Heart right ventricle (tissue), 16 donors: ENCODE results near the gene SUSD4. TPM values are rescaled to one million over a fixed set of nuclear protein-coding genes. Genes with fewer than 3 reads are reported as not detected.

Source experiments
- ATAC-seq, 8 donors: fragments of 200-7000 bp; cut with Tn5 transposase; one replicate each; pipeline ENCODE4 v1.9.1; 2020; ENCODE audit warnings: mild to moderate bottlenecking in 8 of 8, moderate library complexity in 8 of 8, moderate number of reproducible peaks in 1 of 8
- DNase-seq, 2 donors: peaks; one replicate each; pipeline ENCODE4 v3.0.0-alpha.2; 2020
- H3K27ac ChIP-seq, 10 donors: fragments of 200-600 bp; sonication (generic) in 2 of 10; one replicate each; pipeline versions ENCODE4 v1.5.0 to v1.8.0; 2020 to 2022; ENCODE audit warnings: mild to moderate bottlenecking in 3 of 10
- H3K27me3 ChIP-seq, 7 donors: fragments of 200-600 bp; one replicate each; pipeline ENCODE4 v1.8.0; 2021 to 2022; ENCODE audit warnings: mild to moderate bottlenecking in 2 of 7
- H3K36me3 ChIP-seq, 9 donors: fragments of 200-600 bp; sonication (generic) in 1 of 9; one replicate each; pipeline versions ENCODE4 v1.5.0 to v1.8.0; 2020 to 2022; ENCODE audit warnings: mild to moderate bottlenecking in 2 of 9
- H3K4me1 ChIP-seq, 9 donors: fragments of 200-600 bp; sonication (generic) in 1 of 9; one replicate each; pipeline versions ENCODE4 v1.5.0 to v1.8.0; 2020 to 2022; ENCODE audit warnings: mild to moderate bottlenecking in 4 of 9
- H3K4me3 ChIP-seq, 10 donors: fragments of 200-600 bp; sonication (generic) in 2 of 10; one replicate each; pipeline versions ENCODE4 v1.5.0 to v1.8.0; 2020 to 2022; ENCODE audit warnings: mild to moderate bottlenecking in 7 of 10, moderate library complexity in 2 of 10
- H3K9me3 ChIP-seq, 11 donors: fragments of 200-600 bp in 10 of 11; sonication (generic) in 2 of 11; one replicate each; pipeline versions ENCODE4 v1.5.0 to v1.8.0; 2013 to 2022; ENCODE audit warnings: mild to moderate bottlenecking in 2 of 11, control low read depth in 1 of 11, moderate library complexity in 1 of 11
- CTCF ChIP-seq, 9 donors: fragments of 200-600 bp; sonication (generic) in 2 of 9; IDR thresholded peaks; one replicate each; pipeline versions ENCODE4 v1.5.0 to v1.8.0; 2021 to 2022; ENCODE audit warnings: antibody characterized with exemption in 9 of 9, mild to moderate bottlenecking in 5 of 9, moderate library complexity in 1 of 9
- WGBS, 2 donors: extraction: QIAGEN DNeasy Blood & Tissue Kit; methylation state at CpG; one replicate each; pipeline ENCODE4 v1.1.7; 2013; ENCODE audit warnings: inconsistent platforms in 1 of 2; 5-methylcytosine and 5-hydroxymethylcytosine counted together
- intact Hi-C, 10 donors: fragments of 100-400 bp; cut with DNase I; formaldehyde crosslinking; loops; one replicate each; pipeline versions ENCODE4 v1.11.1 to v1.14.2; 2022
- polyA plus RNA-seq, 2 donors: library from polyadenylated mRNA; stranded (reverse); fragments of 200-250 nt; gene quantifications; one replicate each; pipeline ENCODE4 v1.2.3, GENCODE V29; 2013
- total RNA-seq, 10 donors: library from RNA; stranded (reverse); fragmentation: NEBNext Ultra II Directional in 3 of 10; extraction: Animal tissue kit (Norgen Biotek cat#: 25700) in 3 of 10; gene quantifications; one replicate each; pipeline versions ENCODE4 v1.2.1 to v1.2.4, GENCODE V29; 2021 to 2023
- donor health status: Arrhythmogenic right ventricular cardiomyopathy.
- donor health status: ischemic (EF 13 %, LVEDD 7.1; RV severe dilation, severe dysfunction).
- donor health status: healthy with polysubstance abuse.
- donor health status: DM: no; HTN: yes; CAD: no.
- donor health status: DM: no; HTN: no; CAD: no.
- donor health status: ischemic (EF 25% LVEDD 6.9; RV normal size, moderate dysfunction).
- donor health status: ischemic (EF 25% LVEDD 5.7; RV mildly dilated, moderate dysfunction).
- donor health status: healthy.
- donor health status: DM: yes; HTN: yes; CAD: no.
- donor health status: Ischemic cardiomyopathy.
- donor health status: ischemic (EF 35%, LVEDD 5.7; RV mildly dilated, moderate dysfunction).
- donor health status: nonischemic (EF 11% LVEDD 7.7; RV severe dilation, severe dysfunction).
- donor health status: DM: yes; HTN: yes; CAD: no.
- donor health status: PGD.
- donor health status: ischemic (EF 29% LVEDD 5.4; RV normal size, mild dysfunction).
- donor health status: nonischemic (EF 23%, LVEDD 6.1; RV moderate dilation, normal function).

Gene SUSD4
- total and polyA plus RNA-seq, 12 donors, result 0.99 to 36.5 (median 6.2) TPM

GRCh38 chr1:223204424-223204823 lies 159.6 kb downstream of the SUSD4 start:
- H3K27me3 ChIP-seq, result peaks cover 0 to 6% (median 0%) of the 10 kb centered on the region in 7 donors
- no peak overlapping the region for H3K4me3 ChIP-seq
- TF ChIP-seq CTCF (IDR thresholded peaks at IDR 0.05), result no peak
- WGBS, 2 donors, result 92 to 99% methylated on average over 4 of the region's 4 CpGs
- DNase-seq (no peak), ATAC-seq (no peak)
- intact Hi-C loops, result no loop called here
- H3K9me3 ChIP-seq, result no peaks in the 10 kb centered on the region
- H3K4me1 ChIP-seq, result peaks cover 0 to 30% (median 11%) of the 10 kb centered on the region in 9 donors
- no peaks in the 10 kb centered on the region for H3K36me3 ChIP-seq
- no peak overlapping the region for H3K27ac ChIP-seq

- 81 to 83% methylated on average over 6 of the region's 6 CpGs for WGBS, 2 donors
- DNase-seq (no peak), ATAC-seq (no peak)
- intact Hi-C loops, result no loop called here
- Histone ChIP-seq H3K27me3 (peaks cover 0 to 6% (median 0%) of the 10 kb centered on the region in 7 donors), H3K4me3 (no peak overlapping the region), H3K9me3 (no peaks in the 10 kb centered on the region), H3K36me3 (no peaks in the 10 kb centered on the region), H3K4me1 (peaks cover 0 to 23% (median 8%) of the 10 kb centered on the region in 9 donors), H3K27ac (no peak overlapping the region)
- no peak for TF ChIP-seq CTCF (IDR thresholded peaks at IDR 0.05)
Measured at GRCh38 chr1:223203694-223204093, 160.3 kb downstream of the SUSD4 start.

GRCh38 chr1:223203034-223203408 lies 161.0 kb downstream of the SUSD4 start:
- Histone ChIP-seq H3K4me3 (no peak overlapping the region), H3K9me3 (no peaks in the 10 kb centered on the region), H3K36me3 (no peaks in the 10 kb centered on the region), H3K27me3 (peaks cover 0 to 6% (median 0%) of the 10 kb centered on the region in 7 donors), H3K4me1 (peaks cover 0 to 17% (median 2%) of the 10 kb centered on the region in 9 donors), H3K27ac (no peak overlapping the region)
- ATAC-seq (peak in 1 of 8 donors; percentile 20), DNase-seq (no peak)
- intact Hi-C loops, result no loop called here
- TF ChIP-seq CTCF (IDR thresholded peaks at IDR 0.05), result no peak
- WGBS, 2 donors, result 80 to 88% methylated on average over 9 of the region's 9 CpGs

GRCh38 chr1:223202376-223203033 lies 161.5 kb downstream of the SUSD4 start:
- Histone ChIP-seq H3K4me3 (no peak overlapping the region), H3K9me3 (no peaks in the 10 kb centered on the region), H3K27ac (no peak overlapping the region), H3K27me3 (peaks cover 0 to 6% (median 0%) of the 10 kb centered on the region in 7 donors), H3K36me3 (no peaks in the 10 kb centered on the region), H3K4me1 (peaks cover 0 to 12% (median 0%) of the 10 kb centered on the region in 9 donors)
- TF ChIP-seq CTCF (IDR thresholded peaks at IDR 0.05), result no peak
- 74 to 77% methylated on average over 13 of the region's 13 CpGs for WGBS, 2 donors
- intact Hi-C loops, result no loop called here
- no peak for DNase-seq
- ATAC-seq, result peak in 2 of 8 donors; percentile 14 to 45
